Brain microvascular endothelial cell (primary cell): ENCODE data around the gene NPRL2.

Source experiments
- DNase-seq: peaks from one replicate; pipeline ENCODE4 v3.0.0-alpha.2; 2020
- H3K27ac ChIP-seq: fragments of 250-450 bp; sonication (Bioruptor Pico); 2 replicates; pipeline ENCODE4 v1.5.1; 2020; ENCODE audit warnings: mild to moderate bottlenecking, moderate library complexity
- H3K27me3 ChIP-seq: fragments of 250-450 bp; sonication (Bioruptor Pico); replicated peaks from 2 replicates; pipeline ENCODE4 v1.5.1; 2020; ENCODE audit warnings: mild to moderate bottlenecking
- H3K36me3 ChIP-seq: fragments of 250-450 bp; sonication (Bioruptor Pico); replicated peaks from 2 replicates; pipeline ENCODE4 v1.5.1; 2020; ENCODE audit warnings: mild to moderate bottlenecking
- H3K4me3 ChIP-seq: 2 replicates; pipeline ENCODE4 v1.5.1; 2011; ENCODE audit warnings: low read depth, mild to moderate bottlenecking, control low read depth, low read length, moderate library complexity
- CTCF ChIP-seq: IDR thresholded peaks from 2 replicates; pipeline ENCODE4 v1.5.1; 2011; ENCODE audit warnings: low read depth, mild to moderate bottlenecking, moderate library complexity, low read length, control low read depth, inconsistent platforms; ENCODE audit errors: missing control alignments
- in situ Hi-C: cut with HindIII; loops from 2 replicates; pipeline ENCODE4 v1.10.0; 2017; ENCODE audit warnings: low sequenced_read_pairs, low pct_ligation_motif_present

NPRL2 gene

DNA sequence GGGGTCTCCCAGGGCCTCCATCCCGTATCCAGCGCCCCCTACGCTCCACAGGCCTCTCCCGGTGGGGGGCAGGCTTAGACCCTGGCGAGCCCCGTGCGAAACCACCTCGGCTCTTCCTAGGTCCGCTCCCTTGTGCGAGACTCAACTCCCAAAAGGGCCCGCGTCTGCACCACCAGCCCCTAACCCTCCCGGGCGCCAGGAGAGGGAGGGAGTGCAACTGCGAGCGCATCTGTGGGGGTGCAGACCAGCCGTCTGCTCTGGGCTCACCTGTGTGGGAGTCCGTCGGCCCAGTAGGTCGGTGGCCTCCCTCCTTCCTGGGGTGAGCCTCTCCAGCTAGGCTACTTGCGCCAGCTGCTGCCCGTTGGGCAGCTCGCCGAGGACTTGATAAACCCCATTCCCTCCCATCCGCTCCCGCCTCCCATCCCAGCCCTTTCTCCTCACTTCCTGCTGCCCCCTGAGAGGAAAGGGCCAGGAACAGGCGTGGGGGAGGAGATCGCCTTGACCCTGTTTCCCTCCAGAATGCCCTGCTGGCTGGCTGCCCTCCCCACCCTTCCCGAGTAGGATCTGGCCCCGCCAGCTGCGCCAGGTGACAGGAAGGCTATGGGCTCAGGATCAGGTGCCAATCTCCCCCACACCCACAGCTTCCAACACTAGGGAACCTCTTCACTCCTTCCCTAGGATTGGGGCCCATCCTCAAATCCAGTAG is 28.0 kb downstream of the NPRL2 start, which contains the start of gene HYAL2:
HYAL2 (minus strand) TSS at position 360 of the 706 bp plus-strand sequence. CDS start 2,256 bp downstream, outside the sequence.
- Histone ChIP-seq H3K4me3 (peak within 1 kb of the TSS; percentile 78), H3K27me3 (no peaks in the 10 kb centered on the region), H3K36me3 (peaks cover 12% of the 10 kb centered on the region), H3K27ac (peak within 1 kb of the TSS; percentile 100)
- peak; percentile 1 for TF ChIP-seq CTCF
- in situ Hi-C loops = no loop called here
- DNase-seq = no peak

DNA sequence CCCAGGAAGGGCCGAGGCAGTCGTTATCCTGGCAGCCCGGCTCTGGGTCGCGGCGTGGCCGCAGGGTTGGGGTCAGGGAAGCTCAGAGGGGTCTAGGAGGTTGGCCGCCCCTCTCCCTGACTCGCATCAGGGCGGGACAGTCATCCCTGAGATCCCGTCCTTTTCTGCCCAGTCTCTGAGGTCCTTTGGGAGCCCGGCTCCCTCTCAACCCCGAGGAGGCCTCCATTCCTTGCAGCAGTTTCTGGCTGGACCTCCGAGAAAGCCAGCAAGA is 28.5 kb downstream of the NPRL2 start:
- H3K36me3 ChIP-seq = peaks cover 12% of the 10 kb centered on the region
- peak overlapping the region; percentile 100 for H3K27ac ChIP-seq
- in situ Hi-C loops = no loop called here
- peak overlapping the region; percentile 78 for H3K4me3 ChIP-seq
- no peak for TF ChIP-seq CTCF
- no peak for DNase-seq
- H3K27me3 ChIP-seq = no peaks in the 10 kb centered on the region

GRCh38 chr3:50321336-50322114 is 29.1 kb downstream of the NPRL2 start:
- TF ChIP-seq CTCF = peak; percentile 66

GRCh38 chr3:50320853-50321335 is 29.7 kb downstream of the NPRL2 start:
- TF ChIP-seq CTCF = no peak
- no peak for DNase-seq
- Histone ChIP-seq H3K27me3 (no peaks in the 10 kb centered on the region), H3K36me3 (peaks cover 10% of the 10 kb centered on the region), H3K27ac (peak overlapping the region; percentile 100), H3K4me3 (peak overlapping the region; percentile 78)
- in situ Hi-C loops = no loop called here

More at GRCh38 chr3:50321336-50322114, 29.1 kb downstream of the NPRL2 start:
- DNase-seq = peak; percentile 81
- in situ Hi-C loops = no loop called here
- peaks cover 12% of the 10 kb centered on the region for H3K36me3 ChIP-seq
- H3K27me3 ChIP-seq = no peaks in the 10 kb centered on the region
- peak overlapping the region; percentile 100 for H3K27ac ChIP-seq
- peak overlapping the region; percentile 78 for H3K4me3 ChIP-seq

- Histone ChIP-seq H3K27me3 (no peaks in the 10 kb centered on the region), H3K4me3 (peak overlapping the region; percentile 78), H3K36me3 (peaks cover 9% of the 10 kb centered on the region), H3K27ac (no peak overlapping the region)
- TF ChIP-seq CTCF = peak; percentile 12
- DNase-seq = no peak
- in situ Hi-C loops = no loop called here
Observed at GRCh38 chr3:50319894-50320625, 30.5 kb downstream of the NPRL2 start.
